GM18909 (cell line): ENCODE measurements around the gene IFIT5.
"Not testable (repeated sequence)": the region's sequence is repeated elsewhere in the genome, so short reads cannot be mapped to it uniquely, and the experiment has no call there.

ENCODE experiments used
- ATAC-seq: cut with Tn5 transposase; IDR thresholded peaks from one replicate; pipeline ENCODE4 v1.9.1; 2021; ENCODE audit warnings: mild to moderate bottlenecking; ENCODE audit not compliant: unreplicated experiment, poor library complexity

Gene IFIT5, protein sequence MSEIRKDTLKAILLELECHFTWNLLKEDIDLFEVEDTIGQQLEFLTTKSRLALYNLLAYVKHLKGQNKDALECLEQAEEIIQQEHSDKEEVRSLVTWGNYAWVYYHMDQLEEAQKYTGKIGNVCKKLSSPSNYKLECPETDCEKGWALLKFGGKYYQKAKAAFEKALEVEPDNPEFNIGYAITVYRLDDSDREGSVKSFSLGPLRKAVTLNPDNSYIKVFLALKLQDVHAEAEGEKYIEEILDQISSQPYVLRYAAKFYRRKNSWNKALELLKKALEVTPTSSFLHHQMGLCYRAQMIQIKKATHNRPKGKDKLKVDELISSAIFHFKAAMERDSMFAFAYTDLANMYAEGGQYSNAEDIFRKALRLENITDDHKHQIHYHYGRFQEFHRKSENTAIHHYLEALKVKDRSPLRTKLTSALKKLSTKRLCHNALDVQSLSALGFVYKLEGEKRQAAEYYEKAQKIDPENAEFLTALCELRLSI

DNA sequence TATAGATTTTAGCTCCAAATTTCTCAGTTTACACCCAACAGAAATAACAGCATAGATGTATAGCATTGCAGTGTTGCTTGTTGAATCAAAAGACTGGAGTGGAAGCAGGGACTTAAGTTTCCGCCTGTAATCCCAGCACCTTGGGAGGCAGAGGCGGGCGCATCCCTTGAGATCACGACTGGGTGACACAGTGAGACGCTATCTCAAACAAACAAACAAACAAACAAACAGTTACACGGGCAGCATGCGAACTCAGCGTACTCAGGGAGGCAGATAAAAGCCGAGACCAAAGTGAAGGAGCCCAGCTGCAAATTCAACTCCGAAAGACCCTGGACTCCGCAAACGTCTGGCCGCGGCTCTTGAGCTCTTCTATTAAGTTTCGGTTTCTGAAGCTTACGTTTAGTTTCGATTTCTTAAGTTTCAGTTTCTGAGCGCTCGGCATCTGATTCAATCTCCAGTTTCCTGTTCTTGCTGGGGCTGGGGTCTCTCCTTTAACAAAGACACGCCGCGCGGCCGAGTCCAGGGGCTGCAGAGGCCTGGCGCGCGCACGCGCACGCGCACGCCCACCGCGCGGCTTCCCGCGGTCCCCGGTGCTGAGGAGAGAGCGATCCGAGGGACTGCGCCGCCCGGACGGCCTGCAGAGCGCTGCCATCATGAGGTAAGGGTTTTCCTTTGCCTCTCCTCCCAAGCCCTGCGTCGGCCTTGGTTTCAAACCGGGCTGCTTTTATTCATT lies at the start of gene IFIT5:
IFIT5 (plus strand) TSS at position 423 of the 733 bp plus-strand sequence; CDS start at position 654, 231 bp downstream.
- peak; percentile 81 for ATAC-seq

DNA sequence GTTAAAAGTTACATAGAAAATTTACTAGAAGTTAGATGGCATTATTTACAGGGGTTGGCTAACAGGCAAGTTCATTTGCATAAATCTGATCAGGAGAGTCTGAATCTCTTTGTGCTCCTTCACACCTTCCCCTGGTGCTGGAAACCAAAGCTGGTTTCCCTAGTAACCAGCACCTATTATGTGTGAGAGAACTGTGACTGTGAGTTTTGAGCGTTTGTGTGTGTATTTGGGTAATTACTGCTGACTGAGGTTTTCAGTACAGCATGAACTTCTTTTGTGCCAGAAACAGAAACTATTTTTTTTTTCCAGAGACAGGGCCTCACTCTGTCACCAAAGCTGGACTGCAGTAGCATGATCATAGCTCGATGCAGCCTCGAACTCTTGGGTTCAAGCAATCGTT lies 46.8 kb upstream of the IFIT5 start:
- ATAC-seq: peak; percentile 78

DNA sequence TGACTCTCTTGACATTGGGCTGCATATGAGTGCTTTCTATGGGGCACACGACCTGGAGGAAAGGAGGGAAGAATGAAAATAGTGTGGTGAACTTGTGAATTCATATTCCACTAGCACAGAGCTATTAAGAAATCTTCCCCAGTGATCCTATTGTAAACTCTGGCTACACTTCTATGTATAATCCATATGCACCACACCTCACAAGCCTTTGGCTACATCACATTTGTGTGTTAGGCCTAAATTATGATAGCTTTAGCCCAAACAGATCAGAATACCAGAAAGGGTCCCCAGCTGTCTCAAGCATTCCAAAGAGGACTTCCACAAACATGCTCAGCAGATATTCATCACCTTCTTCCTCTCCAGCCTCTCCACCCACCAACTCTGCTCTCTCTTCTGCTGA lies 46.2 kb upstream of the IFIT5 start:
- no peak for ATAC-seq

DNA sequence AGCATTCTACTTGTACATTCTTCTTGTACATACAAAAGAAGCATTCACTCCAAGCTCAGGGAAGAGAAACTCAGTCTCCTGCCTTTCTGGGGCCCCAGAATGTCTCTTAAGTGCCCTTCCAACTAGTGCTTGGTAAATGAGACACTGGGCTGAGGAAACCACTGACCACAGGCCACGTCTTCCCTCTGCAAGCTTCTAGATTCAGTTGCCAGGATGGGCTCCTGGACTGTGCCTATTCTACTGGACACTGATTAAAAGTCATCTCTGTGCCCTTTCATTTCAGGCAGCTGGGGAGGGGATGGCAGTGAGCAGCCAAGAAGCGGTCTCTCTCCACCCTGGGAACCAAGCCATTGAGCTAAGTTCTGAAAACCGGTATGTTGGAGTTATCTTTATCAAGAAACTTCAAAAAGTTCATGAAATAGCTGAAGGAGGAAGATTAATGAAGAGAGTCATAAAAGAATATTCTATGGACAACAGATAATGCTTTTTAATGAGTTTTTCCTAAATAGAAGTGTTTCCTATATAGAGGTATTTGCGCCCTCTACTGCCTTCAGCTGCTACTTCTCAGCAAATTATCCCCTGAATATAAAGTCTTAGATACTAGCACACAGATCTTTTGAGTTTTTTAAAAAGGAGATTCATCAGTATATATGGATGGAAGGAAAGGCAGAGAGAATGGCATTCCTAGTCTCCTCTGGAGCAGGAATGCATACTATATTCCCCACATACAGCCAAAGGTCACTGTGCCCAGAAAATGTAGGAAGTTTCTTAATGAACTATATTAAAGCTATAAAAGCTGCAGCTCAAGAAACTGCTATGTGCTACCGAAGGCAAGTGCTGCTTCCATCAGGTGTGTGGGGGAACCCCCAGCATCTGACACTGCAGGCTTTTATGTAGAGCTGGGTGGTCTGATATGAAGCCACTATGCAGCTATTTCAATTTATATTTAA lies 44.9 kb upstream of the IFIT5 start:
- no peak for ATAC-seq

DNA sequence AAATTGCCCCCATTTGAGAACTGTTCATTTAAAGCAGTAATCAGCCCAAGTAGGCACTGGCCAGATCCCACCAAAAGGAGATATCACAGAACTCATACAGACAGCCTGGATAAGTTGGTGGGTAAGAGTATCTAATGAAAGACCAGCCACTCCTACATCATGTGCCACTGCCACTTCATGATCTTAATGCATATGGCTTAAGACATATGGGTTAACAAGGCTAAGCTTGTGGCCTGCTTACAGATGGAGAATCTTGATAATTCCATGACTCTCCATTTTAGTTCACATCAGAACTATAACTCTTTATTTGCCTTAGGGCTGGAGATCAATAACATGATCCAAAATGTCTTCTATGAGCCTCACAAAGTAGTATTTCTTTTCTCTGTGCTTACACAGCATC lies 43.3 kb upstream of the IFIT5 start:
- ATAC-seq: no peak

DNA sequence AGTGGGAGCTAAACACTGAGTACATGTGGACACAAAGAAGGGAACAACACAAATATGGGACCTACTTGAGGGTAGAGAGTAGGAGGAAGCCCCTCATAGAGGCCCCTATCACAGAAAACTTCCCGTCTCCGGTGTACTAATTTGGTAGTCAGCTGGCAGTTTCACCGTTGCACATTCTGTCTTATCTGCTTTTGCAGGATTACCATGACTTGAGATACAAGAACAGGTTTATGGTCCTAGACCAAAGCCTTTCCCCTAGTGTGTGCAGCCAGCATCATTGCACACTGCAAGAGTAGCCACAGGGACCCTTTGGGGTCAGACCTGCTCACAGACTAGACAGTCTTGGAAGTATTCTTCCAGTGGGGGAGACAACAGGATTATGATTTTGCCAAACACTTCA lies 42.4 kb upstream of the IFIT5 start:
- ATAC-seq: no peak

DNA sequence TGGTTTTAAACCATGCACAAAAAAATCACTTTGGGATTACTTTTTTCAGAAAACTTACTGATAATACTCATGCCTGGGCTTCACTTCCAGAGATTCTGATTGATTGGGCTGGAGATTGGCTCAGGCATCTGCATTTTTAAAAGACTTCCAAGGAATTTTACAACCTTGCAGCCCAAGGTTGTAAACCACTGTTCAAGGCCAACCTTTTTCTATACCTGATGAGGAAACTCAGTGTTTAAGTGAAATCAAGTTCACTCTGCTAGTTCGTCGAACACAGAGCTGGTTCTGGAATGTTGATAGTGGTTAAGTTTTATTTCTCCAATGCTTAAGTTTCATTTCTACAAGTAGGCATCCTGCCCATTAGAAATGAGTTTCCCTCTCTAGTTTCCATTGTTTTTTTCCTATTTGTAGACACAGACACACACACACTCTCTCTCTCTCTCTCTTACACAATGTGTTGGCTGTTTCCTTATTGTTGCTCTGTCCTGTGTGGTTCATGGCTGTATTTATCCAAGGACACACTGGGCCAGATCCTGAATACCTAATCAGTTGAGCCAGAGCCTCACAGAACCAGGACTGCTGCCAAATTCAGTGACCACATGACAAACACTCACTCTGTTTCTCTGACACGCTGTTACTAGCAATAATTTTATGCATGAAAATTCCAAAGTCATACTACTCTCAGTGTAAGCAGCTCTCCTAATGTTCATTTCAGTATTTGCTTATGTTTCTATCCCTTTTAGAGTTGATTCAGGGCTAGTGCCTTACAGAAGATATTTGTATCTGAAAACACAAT lies 40.3 kb upstream of the IFIT5 start:
- ATAC-seq: no peak

DNA sequence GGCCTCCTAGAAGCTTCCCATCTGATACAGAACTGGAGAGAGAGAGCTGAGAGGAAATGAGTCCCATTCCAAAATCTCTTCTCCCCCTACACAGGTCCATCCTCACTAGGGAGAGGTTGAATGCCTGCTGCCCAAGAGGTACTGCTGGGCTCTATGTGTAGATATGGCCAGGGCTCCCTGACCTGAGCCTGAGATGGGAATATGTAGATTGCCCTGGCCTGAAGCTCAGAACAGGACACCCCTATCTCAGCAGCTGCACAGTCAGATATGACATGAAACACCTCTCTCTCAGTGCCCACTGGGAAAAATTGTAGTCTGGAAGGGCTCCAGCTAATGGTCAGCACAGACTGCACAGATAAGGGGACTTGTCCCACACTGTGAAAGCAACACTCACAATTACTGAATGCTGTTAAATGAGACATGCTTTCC lies 39.6 kb upstream of the IFIT5 start:
- ATAC-seq: no peak

DNA sequence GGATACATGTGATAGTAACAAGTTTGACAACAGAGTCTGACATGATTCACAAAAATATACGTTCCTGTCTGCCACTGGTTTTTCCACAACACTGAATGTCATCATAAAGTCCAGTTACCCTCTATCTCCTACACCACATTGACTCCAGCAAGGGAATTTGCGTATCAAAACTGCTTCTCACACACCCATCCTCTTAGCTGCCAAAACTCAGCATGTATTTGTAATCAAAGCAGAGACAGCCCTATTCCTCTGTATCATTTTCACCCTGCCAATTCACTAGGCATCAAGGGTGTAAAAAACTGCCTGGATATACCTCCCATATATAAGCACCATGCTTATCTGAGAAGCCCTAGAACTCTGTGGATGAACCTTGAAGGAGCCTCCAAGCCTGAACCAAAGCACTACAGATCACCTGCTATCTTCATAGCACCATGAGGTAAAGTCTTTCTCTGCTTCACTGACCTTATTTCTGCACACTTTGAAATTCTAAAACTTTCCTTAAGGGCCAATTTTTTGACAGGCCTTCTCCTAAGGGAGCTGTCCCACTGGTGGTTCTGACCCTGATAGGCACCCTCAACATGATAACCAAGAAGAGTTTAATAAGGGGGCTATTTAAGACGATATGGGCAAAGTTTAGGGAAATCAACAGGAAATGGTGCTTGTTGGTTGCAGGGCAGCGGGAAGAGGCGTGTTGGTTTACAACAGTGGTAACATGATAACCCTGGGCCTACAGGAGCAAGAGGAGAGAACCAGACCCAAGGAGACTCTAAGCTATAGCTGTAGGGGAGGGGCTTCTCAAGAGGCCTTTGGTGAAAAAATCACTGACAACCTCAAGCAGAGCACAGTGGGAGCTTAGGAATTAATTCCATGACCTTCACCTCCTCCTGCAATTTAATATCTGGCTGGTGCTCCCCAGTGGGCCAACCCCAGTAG lies 36.4 kb upstream of the IFIT5 start, which contains the start of gene IFIT1B:
IFIT1B (plus strand) TSS at position 352 of the 933 bp plus-strand sequence; CDS start at position 432, 80 bp downstream.
- no peak for ATAC-seq

DNA sequence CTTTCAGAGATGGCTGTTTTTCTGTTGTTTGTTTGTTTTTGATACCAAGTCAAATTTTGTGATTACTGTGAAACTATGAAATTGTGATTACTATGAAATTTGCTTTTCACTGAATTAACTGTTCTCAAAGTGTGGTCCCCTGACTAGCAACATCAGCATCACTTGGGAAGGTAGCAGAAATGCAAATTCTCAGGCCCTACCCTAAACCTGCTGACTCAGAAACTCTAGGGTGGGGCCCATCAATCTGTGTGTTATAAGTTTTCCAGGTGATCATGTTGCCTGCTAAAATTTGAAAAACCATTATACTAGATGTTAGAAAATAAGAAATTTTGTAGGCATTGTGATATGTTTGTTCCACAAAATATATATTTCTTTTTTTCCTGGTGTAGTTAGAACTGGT lies 35.3 kb upstream of the IFIT5 start:
- ATAC-seq: no peak

DNA sequence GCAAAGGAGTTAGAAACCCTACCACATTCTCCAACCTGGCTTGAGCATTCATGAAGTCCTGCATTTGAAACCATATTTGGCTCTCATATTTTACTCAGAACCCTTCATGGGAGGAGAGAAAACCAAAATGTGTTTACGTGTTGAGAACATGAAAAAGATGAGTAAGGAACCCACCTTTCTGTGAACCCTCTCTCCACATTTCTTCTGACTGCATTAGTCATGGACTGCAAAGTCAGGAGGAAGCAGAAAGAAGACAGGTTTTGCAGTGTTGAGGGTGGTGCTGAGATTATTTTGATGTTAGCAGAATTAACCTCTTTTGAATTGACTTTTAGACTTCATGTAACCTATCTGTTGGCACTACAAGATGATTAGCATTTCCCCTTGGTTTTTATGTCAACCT lies 31.6 kb upstream of the IFIT5 start:
- ATAC-seq: no peak

DNA sequence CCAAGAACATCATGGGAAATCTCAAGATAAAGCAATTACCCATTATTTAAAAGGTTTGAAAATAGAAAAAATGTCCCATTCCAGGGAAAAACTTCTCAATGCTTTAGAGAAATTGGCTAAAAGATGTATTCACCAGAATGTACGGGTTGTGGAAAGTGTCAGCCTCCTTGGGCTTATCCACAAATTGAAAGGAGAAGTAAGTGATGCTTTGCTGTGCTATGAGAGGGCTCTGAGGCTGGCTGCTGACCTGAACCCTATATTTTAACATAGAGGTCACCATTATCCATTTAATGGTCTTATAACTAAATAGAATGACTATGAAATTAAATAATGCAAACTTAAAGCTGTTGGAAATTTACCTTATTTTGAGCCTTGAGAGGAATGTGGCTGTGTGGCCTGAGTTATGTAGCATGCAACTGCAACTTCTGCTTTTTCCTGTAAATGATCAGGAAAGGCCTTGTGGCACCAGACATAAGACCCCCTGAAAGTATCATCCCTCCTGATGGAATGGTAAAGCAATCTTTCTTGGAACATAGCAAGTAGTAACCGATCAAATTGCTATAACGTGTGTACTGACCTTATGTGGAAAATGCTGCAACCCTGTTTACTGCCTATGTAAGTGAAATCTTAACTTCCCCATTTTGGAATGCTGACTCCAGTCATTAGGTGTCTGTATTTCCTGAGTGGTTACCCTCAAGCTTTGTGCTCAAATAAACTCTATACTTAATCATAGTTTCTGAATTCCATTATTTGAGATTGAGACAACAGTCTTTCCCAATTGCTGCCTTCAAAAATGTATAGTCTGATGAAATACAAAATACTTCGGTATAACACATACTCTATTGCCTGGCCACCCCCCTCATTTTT lies 29.7 kb upstream of the IFIT5 start:
- ATAC-seq: no peak

DNA sequence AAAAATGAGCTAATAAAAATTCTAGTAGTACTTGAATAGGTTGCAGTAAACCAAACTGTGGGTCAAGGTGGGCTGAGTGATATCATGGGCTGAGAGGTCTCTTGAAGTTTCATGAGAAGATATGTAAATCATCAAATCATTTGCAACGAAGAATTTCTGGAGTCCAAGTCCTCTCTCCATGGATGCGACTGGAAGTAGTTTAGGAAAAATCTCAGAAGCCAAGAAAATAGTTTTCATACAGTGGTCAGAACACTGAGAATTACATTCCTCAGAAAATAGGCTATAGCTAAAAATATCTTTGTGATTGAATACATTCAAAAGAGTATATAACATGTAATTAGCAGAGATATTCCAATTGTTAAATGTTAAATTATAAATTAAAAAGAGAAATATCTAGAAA lies 25.6 kb upstream of the IFIT5 start:
- no peak for ATAC-seq

DNA sequence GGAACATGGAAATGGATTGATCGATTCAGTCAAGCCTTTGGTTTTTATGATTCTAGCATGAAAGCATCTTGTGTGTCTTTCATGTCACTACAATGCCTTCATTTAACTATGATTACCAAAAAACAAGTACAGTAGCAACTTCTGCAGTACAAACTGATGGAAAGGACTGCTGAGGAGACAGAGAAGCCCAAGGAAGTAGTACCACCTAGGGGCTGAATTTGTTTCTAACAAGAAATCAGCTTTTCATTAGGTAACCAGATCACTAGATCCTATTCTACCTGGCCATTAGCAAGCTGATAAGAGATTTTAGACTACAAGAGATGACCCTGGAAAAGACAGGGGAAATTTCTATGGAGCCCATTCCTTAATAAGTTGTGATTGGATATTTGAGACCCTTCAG lies 25.1 kb upstream of the IFIT5 start:
- ATAC-seq: no peak

DNA sequence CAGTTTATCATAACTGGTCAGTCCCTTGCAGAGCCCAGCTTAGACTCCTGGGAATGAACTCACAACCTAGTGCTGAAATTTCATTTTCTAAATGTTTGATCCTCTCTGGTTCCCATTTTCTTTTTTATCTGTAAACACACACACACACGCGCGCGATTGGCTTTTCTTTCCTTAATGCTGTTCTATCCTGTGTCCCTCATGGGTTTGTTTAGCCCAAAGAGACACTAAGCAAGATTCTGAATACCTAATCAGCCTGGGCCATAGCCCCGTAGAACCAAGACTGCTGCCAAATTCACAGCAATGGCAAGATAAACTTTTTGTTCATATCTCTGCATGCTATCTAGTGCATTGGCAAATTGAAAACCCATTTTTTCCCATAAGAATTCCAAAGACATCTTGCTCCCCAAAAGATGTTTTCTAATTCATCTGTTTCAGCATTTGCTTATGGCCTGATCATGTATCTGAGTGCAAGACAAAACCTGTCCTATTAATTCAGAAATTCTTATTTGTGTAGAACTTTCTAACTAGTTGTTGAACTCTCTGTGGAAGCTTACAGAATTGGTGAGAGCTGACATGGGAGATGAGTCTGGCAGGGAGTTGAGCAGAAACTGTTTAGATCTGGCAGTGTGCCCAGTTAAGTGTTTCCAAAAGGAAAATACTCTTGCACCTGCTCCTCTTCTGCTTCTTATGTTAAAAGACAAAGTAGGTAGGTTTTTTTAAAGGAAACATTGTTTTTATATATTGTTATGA lies 23.7 kb upstream of the IFIT5 start:
- ATAC-seq: no peak

DNA sequence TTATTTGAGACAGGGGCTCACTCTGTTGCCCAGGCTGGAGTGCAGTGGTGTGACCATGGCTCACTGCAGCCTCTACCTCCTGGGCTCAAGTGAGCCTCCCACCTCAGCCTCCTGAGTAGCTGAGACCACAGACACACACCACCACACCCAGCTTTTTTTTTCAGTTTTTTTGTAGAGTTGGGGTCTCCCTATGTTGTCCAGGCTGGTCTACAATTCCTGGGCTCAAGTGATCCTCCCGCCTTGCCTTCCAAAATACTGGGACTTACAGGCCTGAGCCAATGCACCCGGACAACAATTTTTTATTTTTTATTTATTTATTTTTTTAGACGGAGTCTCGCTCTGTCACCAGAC lies 23.2 kb upstream of the IFIT5 start:
- not testable (repeated sequence) for ATAC-seq
